H1 (cell line): ENCODE measurements around the gene SLC25A47. TPM values are rescaled to one million over a fixed set of nuclear protein-coding genes. Genes with fewer than 3 reads are reported as not detected.

Experiments used
- CTCF ChIA-PET: fragments of 300-600 bp; sonication (Branson Sonifier 250); formaldehyde crosslinking; loops from one replicate; lab custom pipeline; 2021; ENCODE audit not compliant: partially characterized antibody; lab: Charles Lee
- POLR2A ChIA-PET: fragments of 300-600 bp; sonication (Branson Sonifier 250); formaldehyde crosslinking; loops from one replicate; lab custom pipeline; 2021; ENCODE audit warnings: inconsistent platforms; ENCODE audit not compliant: partially characterized antibody; lab: Charles Lee
- DNase-seq, 2 experiments: peaks; one replicate each; pipeline versions ENCODE4 v3.0.0 to v3.0.0-alpha.2; 2010 to 2022; ENCODE audit warnings: low spot score in 2 of 2, low read depth in 1 of 2, mixed read lengths in 1 of 2
- FAIRE-seq: peaks from 2 replicates; lab custom pipeline; 2011; peaks lifted over from hg19 to GRCh38; lab: Jason Lieb, UNC
- H2AFZ ChIP-seq: 2 replicates; pipeline ENCODE4 v1.8.1; 2012; ENCODE audit warnings: low read length, inconsistent platforms
- H2AK5ac ChIP-seq: 2 replicates; pipeline ENCODE4 v1.6.1; 2013; ENCODE audit warnings: low read depth, low read length
- H2BK120ac ChIP-seq: replicated peaks from 2 replicates; pipeline ENCODE3; 2013; ENCODE audit warnings: low read depth, low read length, inconsistent platforms
- H2BK12ac ChIP-seq: 2 replicates; pipeline ENCODE4 v1.6.1; 2013; ENCODE audit warnings: low read depth, low read length
- H2BK15ac ChIP-seq: 2 replicates; pipeline ENCODE4 v1.6.1; 2013; ENCODE audit warnings: low read length
- H2BK20ac ChIP-seq: 2 replicates; pipeline ENCODE4 v1.6.1; 2013; ENCODE audit warnings: low read length
- H2BK5ac ChIP-seq: 2 replicates; pipeline ENCODE4 v1.6.1; 2013; ENCODE audit warnings: low read depth, low read length
- H3K14ac ChIP-seq: 2 replicates; pipeline ENCODE4 v1.6.1; 2013; ENCODE audit warnings: inconsistent platforms; ENCODE audit not compliant: insufficient read length
- H3K18ac ChIP-seq: 2 replicates; pipeline ENCODE4 v1.6.1; 2013; ENCODE audit warnings: low read length; ENCODE audit errors: extremely low read depth
- H3K23ac ChIP-seq: 2 replicates; pipeline ENCODE4 v1.6.1; 2013; ENCODE audit warnings: inconsistent platforms; ENCODE audit not compliant: insufficient read length
- H3K23me2 ChIP-seq: 2 replicates; pipeline ENCODE4 v1.6.1; 2013; ENCODE audit warnings: low read depth, low read length
- H3K27ac ChIP-seq: 2 replicates; pipeline ENCODE4 v1.6.1; 2011; ENCODE audit warnings: low read depth, low read length, inconsistent platforms
- H3K27me3 ChIP-seq, 4 experiments: replicated peaks in 1 of 4; 1 replicate in 1 of 4; 2 replicates in 3 of 4; pipeline versions ENCODE4 v1.6.1 to v1.8.1; 2011 to 2013; ENCODE audit warnings: low read length in 3 of 4, mild to moderate bottlenecking in 3 of 4, inconsistent platforms in 2 of 4, mixed read lengths in 2 of 4, moderate library complexity in 1 of 4; ENCODE audit not compliant: control insufficient read depth in 3 of 4, insufficient read depth in 3 of 4; ENCODE audit errors: extremely low read depth in 1 of 4
- H3K36me3 ChIP-seq, 4 experiments: 2 replicates each; pipeline versions ENCODE4 v1.6.1 to v1.8.1; 2011 to 2013; ENCODE audit warnings: mild to moderate bottlenecking in 4 of 4, low read length in 3 of 4, moderate library complexity in 2 of 4, control low read depth in 1 of 4, inconsistent platforms in 1 of 4; ENCODE audit not compliant: insufficient read depth in 4 of 4, control insufficient read depth in 2 of 4
- H3K4ac ChIP-seq: replicated peaks from 2 replicates; pipeline ENCODE3; 2013; ENCODE audit warnings: low read length, low read depth, mixed read lengths, inconsistent platforms; ENCODE audit not compliant: insufficient read length
- H3K4me1 ChIP-seq, 4 experiments: replicated peaks in 1 of 4; 1 replicate in 1 of 4; 2 replicates in 3 of 4; pipeline versions ENCODE4 v1.6.1 to v1.8.1; 2011 to 2013; ENCODE audit warnings: low read length in 3 of 4, inconsistent platforms in 2 of 4, mixed read lengths in 1 of 4; ENCODE audit not compliant: insufficient read depth in 4 of 4, control insufficient read depth in 3 of 4
- H3K4me2 ChIP-seq, 2 experiments: 2 replicates each; pipeline versions ENCODE4 v1.6.1 to v1.8.1; 2011 to 2013; ENCODE audit warnings: low read depth in 2 of 2, low read length in 2 of 2, control low read depth in 1 of 2, inconsistent platforms in 1 of 2, mild to moderate bottlenecking in 1 of 2; ENCODE audit not compliant: insufficient read depth in 1 of 2
- H3K4me3 ChIP-seq, 4 experiments: fragments of 200-600, 300-600 bp in 1 of 4; sonication (generic), shearing (Covaris generic), sonication (Bioruptor Twin) in 1 of 4; 2 replicates each; pipeline versions ENCODE4 v1.5.1 to v1.8.1; 2011 to 2016; ENCODE audit warnings: low read length in 4 of 4, low read depth in 3 of 4, control low read depth in 2 of 4, inconsistent platforms in 2 of 4, mild to moderate bottlenecking in 2 of 4, mixed read lengths in 1 of 4, moderate library complexity in 1 of 4; ENCODE audit not compliant: insufficient read depth in 2 of 4; ENCODE audit errors: extremely low read depth in 1 of 4
- H3K56ac ChIP-seq: replicated peaks from 2 replicates; pipeline ENCODE3; 2013; ENCODE audit warnings: low read depth, mild to moderate bottlenecking, mixed read lengths, low read length, inconsistent platforms; ENCODE audit not compliant: insufficient read length
- H3K79me1 ChIP-seq: 2 replicates; pipeline ENCODE4 v1.6.1; 2013; ENCODE audit warnings: low read depth, low read length, control low read depth
- H3K79me2 ChIP-seq, 2 experiments: 2 replicates each; pipeline versions ENCODE4 v1.6.1 to v1.8.1; 2012 to 2013; ENCODE audit warnings: low read length in 2 of 2, mild to moderate bottlenecking in 2 of 2, inconsistent platforms in 1 of 2; ENCODE audit not compliant: insufficient read depth in 2 of 2, control insufficient read depth in 1 of 2
- H3K9ac ChIP-seq, 4 experiments: replicated peaks in 1 of 4; 1 replicate in 1 of 4; 2 replicates in 3 of 4; pipeline versions ENCODE4 v1.6.1 to v1.8.1; 2011 to 2013; ENCODE audit warnings: low read depth in 3 of 4, low read length in 3 of 4, control low read depth in 2 of 4, mild to moderate bottlenecking in 2 of 4, moderate library complexity in 2 of 4, inconsistent platforms in 1 of 4; ENCODE audit errors: extremely low read depth in 1 of 4
- H3K9me3 ChIP-seq, 2 experiments: 2 replicates each; pipeline versions ENCODE4 v1.6.1 to v1.8.1; 2012 to 2013; ENCODE audit warnings: mild to moderate bottlenecking in 2 of 2, moderate library complexity in 2 of 2, control low read depth in 1 of 2, inconsistent platforms in 1 of 2, low read depth in 1 of 2, low read length in 1 of 2, mixed read lengths in 1 of 2; ENCODE audit not compliant: insufficient read depth in 2 of 2
- H4K20me1 ChIP-seq, 2 experiments: replicated peaks in 1 of 2; 2 replicates each; pipeline versions ENCODE3 to v1.8.1; 2011 to 2013; ENCODE audit warnings: inconsistent platforms in 2 of 2, low read length in 2 of 2, mild to moderate bottlenecking in 1 of 2; ENCODE audit not compliant: insufficient read depth in 2 of 2, control insufficient read depth in 1 of 2
- H4K5ac ChIP-seq: 2 replicates; pipeline ENCODE4 v1.6.1; 2013; ENCODE audit warnings: low read length, low read depth, mixed read lengths, inconsistent platforms; ENCODE audit not compliant: insufficient read length
- H4K8ac ChIP-seq: 2 replicates; pipeline ENCODE4 v1.8.0; 2013; ENCODE audit warnings: mild to moderate bottlenecking, moderate library complexity, low read length, inconsistent platforms; ENCODE audit not compliant: insufficient read depth; ENCODE audit errors: extremely low read depth
- H4K91ac ChIP-seq: replicated peaks from 2 replicates; pipeline ENCODE3; 2013; ENCODE audit warnings: low read length, mixed read lengths, inconsistent platforms; ENCODE audit not compliant: insufficient read length
- EZH2 ChIP-seq: fragments of 200-600 bp; sonication (generic); IDR thresholded peaks from 2 replicates; pipeline ENCODE4 v1.7.1; 2012; ENCODE audit warnings: low read depth, mild to moderate bottlenecking, moderate library complexity, low read length, inconsistent platforms; ENCODE audit not compliant: severe bottlenecking
- KDM5A ChIP-seq: fragments of 200-600 bp; IDR thresholded peaks from 2 replicates; pipeline ENCODE4 v1.7.1; 2012; ENCODE audit warnings: mild to moderate bottlenecking, low read length, inconsistent platforms, mixed read lengths
- SAP30 ChIP-seq: fragments of 300-600 bp; sonication (generic); IDR thresholded peaks from 2 replicates; pipeline ENCODE4 v1.7.1; 2012; ENCODE audit warnings: low read length, moderate library complexity, mild to moderate bottlenecking, inconsistent platforms; ENCODE audit not compliant: insufficient read depth, insufficient replicate concordance
- SP4 ChIP-seq: IDR thresholded peaks from 2 replicates; pipeline ENCODE4 v1.6.1; 2012; ENCODE audit warnings: low read length, inconsistent platforms
- SRF ChIP-seq: IDR thresholded peaks from 2 replicates; pipeline ENCODE4 v1.6.1; 2011; ENCODE audit warnings: mild to moderate bottlenecking, low read depth, low read length, moderate library complexity
- SUZ12 ChIP-seq: fragments of 200-600 bp; sonication (generic); IDR thresholded peaks from 2 replicates; pipeline ENCODE4 v1.6.1; 2012; ENCODE audit warnings: mild to moderate bottlenecking, inconsistent platforms, low read length, moderate library complexity, mixed read lengths
- TAF7 ChIP-seq: optimal IDR thresholded peaks from 2 replicates; pipeline ENCODE3; 2011; ENCODE audit warnings: low read depth, mild to moderate bottlenecking, inconsistent platforms, low read length, moderate library complexity, borderline replicate concordance
- WGBS, 2 experiments: shearing (Covaris generic) in 1 of 2; methylation state at CpG; one replicate each; pipeline versions ENCODE4 v1.1.6 to v1.1.7; 2013 to 2015; ENCODE audit warnings: low lambda C conversion rate in 2 of 2, mixed read lengths in 2 of 2, inconsistent platforms in 1 of 2, low coverage in 1 of 2, missing lambda C conversion rate in 1 of 2; ENCODE audit not compliant: insufficient replicate concordance in 2 of 2, insufficient coverage in 1 of 2, insufficient read length in 1 of 2; ENCODE audit errors: extremely low coverage in 1 of 2, missing lambda C conversion rate in 1 of 2; 5-methylcytosine and 5-hydroxymethylcytosine counted together
- polyA plus RNA-seq, 7 experiments: library from polyadenylated mRNA; depleted of rRNA in 3 of 7; stranded (reverse) in 5 of 7; unstranded in 2 of 7; fragments of >200 nt in 5 of 7; fragments of 200-250 nt in 2 of 7; gene quantifications; 1 replicate in 5 of 7; 2 replicates in 1 of 7; 4 replicates in 1 of 7; pipeline versions ENCODE4 v1.2.1 to v1.2.3, GENCODE V29; 2011 to 2013; ENCODE audit warnings: missing spikeins in 2 of 7, mixed read lengths in 2 of 7
- total RNA-seq: library from RNA; stranded (reverse); fragmentation: NEBNext Ultra II Directional; extraction: Animal tissue kit (Norgen Biotek cat#: 25700); gene quantifications from 2 replicates; pipeline ENCODE4 v1.2.1, GENCODE V29; 2021
- TF ChIP-seq, protein P1 (sequence below): IDR thresholded peaks from 2 replicates; pipeline ENCODE4 v1.6.1; 2012; ENCODE audit warnings: inconsistent platforms
- TF ChIP-seq, protein P2 (sequence below), 3 experiments: IDR thresholded peaks; 1 replicate in 2 of 3; 2 replicates in 1 of 3; pipeline versions ENCODE4 v1.5.1 to v1.6.1; 2011; ENCODE audit warnings: low read length in 3 of 3, mild to moderate bottlenecking in 3 of 3, inconsistent platforms in 2 of 3, low read depth in 1 of 3, moderate library complexity in 1 of 3; ENCODE audit not compliant: insufficient read depth in 1 of 3; ENCODE audit errors: control extremely low read depth in 1 of 3

The SLC25A47 gene
- total and polyA plus RNA-seq, 2 of the 8 experiments (the other 6 are each of a cell fraction or from before 2014, with no cell fraction given), result not detected

- CTCF ChIA-PET, result interaction anchor here (0.6 to 2.3 kb wide), 8 partner anchors 10 to 154 kb away, joined by 3 to 10 read pairs (median 6); partner anchors contain the start of gene SLC25A29
- TF ChIP-seq EZH2 (no peak), SUZ12 (no peak), TAF7 (no peak), SRF (no peak), SAP30 (peak; percentile 82), SP4 (no peak), KDM5A (no peak)
- TF ChIP-seq, protein P1, sequence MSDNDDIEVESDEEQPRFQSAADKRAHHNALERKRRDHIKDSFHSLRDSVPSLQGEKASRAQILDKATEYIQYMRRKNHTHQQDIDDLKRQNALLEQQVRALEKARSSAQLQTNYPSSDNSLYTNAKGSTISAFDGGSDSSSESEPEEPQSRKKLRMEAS, result no peak
- TF ChIP-seq, protein P2, sequence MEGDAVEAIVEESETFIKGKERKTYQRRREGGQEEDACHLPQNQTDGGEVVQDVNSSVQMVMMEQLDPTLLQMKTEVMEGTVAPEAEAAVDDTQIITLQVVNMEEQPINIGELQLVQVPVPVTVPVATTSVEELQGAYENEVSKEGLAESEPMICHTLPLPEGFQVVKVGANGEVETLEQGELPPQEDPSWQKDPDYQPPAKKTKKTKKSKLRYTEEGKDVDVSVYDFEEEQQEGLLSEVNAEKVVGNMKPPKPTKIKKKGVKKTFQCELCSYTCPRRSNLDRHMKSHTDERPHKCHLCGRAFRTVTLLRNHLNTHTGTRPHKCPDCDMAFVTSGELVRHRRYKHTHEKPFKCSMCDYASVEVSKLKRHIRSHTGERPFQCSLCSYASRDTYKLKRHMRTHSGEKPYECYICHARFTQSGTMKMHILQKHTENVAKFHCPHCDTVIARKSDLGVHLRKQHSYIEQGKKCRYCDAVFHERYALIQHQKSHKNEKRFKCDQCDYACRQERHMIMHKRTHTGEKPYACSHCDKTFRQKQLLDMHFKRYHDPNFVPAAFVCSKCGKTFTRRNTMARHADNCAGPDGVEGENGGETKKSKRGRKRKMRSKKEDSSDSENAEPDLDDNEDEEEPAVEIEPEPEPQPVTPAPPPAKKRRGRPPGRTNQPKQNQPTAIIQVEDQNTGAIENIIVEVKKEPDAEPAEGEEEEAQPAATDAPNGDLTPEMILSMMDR (IDR thresholded peaks at IDR 0.05; ENCODE audit: control extremely low read depth in 1 of 3, insufficient read depth in 1 of 3, low read depth in 1 of 3, low read length in 3 of 3), result peak in 1 of 3 experiments; percentile 20; a peak in 1 of 4 replicates
Observed at GRCh38 chr14:100376751-100377171, 53.6 kb downstream of the SLC25A47 start.

More at GRCh38 chr14:100376751-100377171, 53.6 kb downstream of the SLC25A47 start:
- H3K23me2 ChIP-seq, result peaks cover 14% of the 10 kb centered on the region
- FAIRE-seq (no peak), DNase-seq (peak in 1 of 2 experiments; percentile 60)
- no peak overlapping the region for H3K4ac ChIP-seq
- no peak overlapping the region for H4K5ac ChIP-seq
- peak overlapping the region; percentile 87 to 94 for H3K4me2 ChIP-seq
- peak overlapping the region; percentile 0; the same call in 1 of the 2 replicates for H3K27ac ChIP-seq
- peak overlapping the region; percentile 85 for H2BK5ac ChIP-seq
- H3K18ac ChIP-seq, result no peak overlapping the region
- no peaks in the 10 kb centered on the region for H3K9me3 ChIP-seq
- no peaks in the 10 kb centered on the region for H3K27me3 ChIP-seq
- no peak overlapping the region for H4K8ac ChIP-seq
- peak overlapping the region; percentile 69; the same call in 1 of the 2 replicates for H2BK12ac ChIP-seq
- peaks cover 4% of the 10 kb centered on the region; the same call in 1 of the 2 replicates for H3K79me1 ChIP-seq
- no peak overlapping the region; the same call in 1 of the 2 replicates for H2BK15ac ChIP-seq
- H4K91ac ChIP-seq, result no peak overlapping the region
- no peak overlapping the region for H2AK5ac ChIP-seq
- POLR2A ChIA-PET, result interaction anchor here (1.2 to 1.6 kb wide), 3 partner anchors 10 to 269 kb away, joined by 4 to 6 read pairs (median 5); no protein-coding TSS in a partner anchor
- H2BK20ac ChIP-seq, result no peak overlapping the region
- H3K56ac ChIP-seq, result no peak overlapping the region
- peaks cover 0 to 2% of the 10 kb centered on the region in 2 experiments for H4K20me1 ChIP-seq
- 12% methylated on average over 7 of the region's 7 CpGs; no CpG with 5 or more reads in 1 of the 2 experiments for WGBS, 2 experiments
- H3K14ac ChIP-seq, result no peak overlapping the region
- H3K4me1 ChIP-seq, result peaks cover 13 to 26% (median 17%) of the 10 kb centered on the region in 4 experiments; a peak in 6 of 7 replicates
- H3K36me3 ChIP-seq, result peaks cover 0 to 20% (median 0%) of the 10 kb centered on the region in 4 experiments; a peak in 2 of 8 replicates
- H2BK120ac ChIP-seq, result no peak overlapping the region
- H3K9ac ChIP-seq, result peak overlapping the region in 3 of 4 experiments; percentile 2 to 91 (median 73); a peak in 5 of 7 replicates
- H2AFZ ChIP-seq, result 0 out of 2 replicates have a peak overlapping the region, but pooled peaks have one; percentile 0
- H3K4me3 ChIP-seq, result peak overlapping the region; percentile 89 to 98 (median 94)
- no peak overlapping the region for H3K23ac ChIP-seq
- peaks cover 0 to 27% of the 10 kb centered on the region in 2 experiments; a peak in 2 of 4 replicates for H3K79me2 ChIP-seq
